Fibroblast of lung (primary cell): ENCODE data around the gene TMEM184A.

Experiments
- EZH2 ChIP-seq: IDR thresholded peaks from 2 replicates; pipeline ENCODE4 v1.5.1; 2012; ENCODE audit warnings: low read length, control low read depth, mild to moderate bottlenecking; ENCODE audit errors: missing control alignments
- TF ChIP-seq, protein P1 (sequence below), 2 donors: IDR thresholded peaks in 1 of 2; conservative IDR thresholded peaks in 1 of 2; 1 replicate in 1 of 2; 2 replicates in 1 of 2; pipeline ENCODE4 v1.5.1; 2011 to 2012; ENCODE audit warnings: low read length in 2 of 2, control low read depth in 1 of 2, inconsistent platforms in 1 of 2, low read depth in 1 of 2, mild to moderate bottlenecking in 1 of 2

DNA sequence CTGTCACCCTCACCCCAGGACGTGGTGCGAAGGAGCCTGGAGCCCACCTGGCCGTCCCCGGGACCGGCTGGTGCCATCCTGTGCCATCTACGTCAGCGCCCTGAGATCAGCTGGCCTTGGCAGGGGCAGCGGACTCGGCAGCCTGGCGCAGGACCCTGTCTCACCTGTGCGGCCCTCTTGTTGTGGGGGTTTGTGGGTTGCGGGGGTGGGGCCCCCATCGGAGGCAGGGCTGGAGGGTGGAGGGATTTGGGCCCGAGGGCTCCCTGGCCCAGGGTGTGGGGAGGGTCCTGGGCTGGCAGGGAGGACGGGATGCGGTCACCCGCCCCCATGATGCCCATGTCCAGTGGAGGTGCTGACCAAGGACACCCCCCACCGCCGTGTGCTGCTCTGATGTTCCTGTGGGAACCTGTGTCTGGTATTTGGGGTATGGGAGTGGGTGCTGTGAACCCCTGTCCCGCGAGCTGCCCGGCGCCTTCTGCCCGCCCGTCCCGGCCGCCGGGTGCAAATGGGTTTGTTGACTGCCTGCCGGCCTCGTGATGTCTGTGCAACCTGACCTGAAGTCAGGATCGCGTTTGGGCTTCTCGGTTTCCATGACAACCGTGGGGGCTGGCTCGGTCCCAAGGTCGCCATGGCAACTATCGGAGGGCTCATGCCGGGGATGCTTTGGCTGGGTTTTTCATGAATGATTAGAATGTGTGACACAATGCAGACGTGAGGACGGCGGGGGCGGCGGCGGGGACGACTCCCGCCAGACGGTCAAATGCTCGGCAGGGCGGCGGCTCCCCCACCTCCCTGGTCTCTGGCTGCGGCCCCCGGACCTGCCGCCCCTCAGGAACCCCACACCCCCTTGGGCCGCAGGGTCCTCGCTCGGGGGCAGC, 18.2 kb downstream of the TMEM184A start:
- TF ChIP-seq, protein P1, sequence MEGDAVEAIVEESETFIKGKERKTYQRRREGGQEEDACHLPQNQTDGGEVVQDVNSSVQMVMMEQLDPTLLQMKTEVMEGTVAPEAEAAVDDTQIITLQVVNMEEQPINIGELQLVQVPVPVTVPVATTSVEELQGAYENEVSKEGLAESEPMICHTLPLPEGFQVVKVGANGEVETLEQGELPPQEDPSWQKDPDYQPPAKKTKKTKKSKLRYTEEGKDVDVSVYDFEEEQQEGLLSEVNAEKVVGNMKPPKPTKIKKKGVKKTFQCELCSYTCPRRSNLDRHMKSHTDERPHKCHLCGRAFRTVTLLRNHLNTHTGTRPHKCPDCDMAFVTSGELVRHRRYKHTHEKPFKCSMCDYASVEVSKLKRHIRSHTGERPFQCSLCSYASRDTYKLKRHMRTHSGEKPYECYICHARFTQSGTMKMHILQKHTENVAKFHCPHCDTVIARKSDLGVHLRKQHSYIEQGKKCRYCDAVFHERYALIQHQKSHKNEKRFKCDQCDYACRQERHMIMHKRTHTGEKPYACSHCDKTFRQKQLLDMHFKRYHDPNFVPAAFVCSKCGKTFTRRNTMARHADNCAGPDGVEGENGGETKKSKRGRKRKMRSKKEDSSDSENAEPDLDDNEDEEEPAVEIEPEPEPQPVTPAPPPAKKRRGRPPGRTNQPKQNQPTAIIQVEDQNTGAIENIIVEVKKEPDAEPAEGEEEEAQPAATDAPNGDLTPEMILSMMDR (conservative IDR thresholded peaks at IDR 0.05 in 1 of 2, IDR thresholded peaks at IDR 0.05 in 1 of 2; ENCODE audit: low read depth in 1 of 2, low read length in 2 of 2) = no peak
- TF ChIP-seq EZH2 = no peak
